Type B pancreatic cell (in vitro differentiated cells): Measurements from ENCODE around the gene NSD2. TPM values are rescaled to one million over a fixed set of nuclear protein-coding genes. Genes with fewer than 3 reads are reported as not detected.

Experiments used
- DNase-seq: peaks from one replicate; pipeline ENCODE4 v3.0.0; 2021; ENCODE audit warnings: mixed read lengths; ENCODE audit not compliant: unreplicated experiment; ENCODE audit errors: extremely low spot score
- H3K27ac Mint-ChIP-seq: 2 replicates; pipeline ENCODE4 v1.8.0; 2021; ENCODE audit warnings: mild to moderate bottlenecking, mixed read lengths
- H3K27me3 Mint-ChIP-seq: 2 replicates; pipeline ENCODE4 v1.8.0; 2021; ENCODE audit warnings: mixed read lengths
- H3K36me3 Mint-ChIP-seq: 2 replicates; pipeline ENCODE4 v1.8.0; 2021; ENCODE audit warnings: mixed read lengths
- H3K4me1 Mint-ChIP-seq: one replicate; pipeline ENCODE4 v1.8.0; 2021; ENCODE audit warnings: mixed read lengths; ENCODE audit not compliant: unreplicated experiment
- H3K4me3 Mint-ChIP-seq: 2 replicates; pipeline ENCODE4 v1.8.0; 2021; ENCODE audit warnings: mild to moderate bottlenecking, mixed read lengths
- H3K9me3 Mint-ChIP-seq: 2 replicates; pipeline ENCODE4 v1.8.0; 2021; ENCODE audit warnings: mixed read lengths
- total RNA-seq: library from RNA; stranded (reverse); gene quantifications from 2 replicates; pipeline ENCODE4 v1.2.1, GENCODE V29; 2021; ENCODE audit warnings: low replicate concordance
- TF ChIP-seq, protein P1 (sequence below): fragments of 200-600 bp; sonication (generic); conservative IDR thresholded peaks from 2 replicates; pipeline ENCODE4 v1.5.0; 2021; ENCODE audit warnings: antibody characterized with exemption, mild to moderate bottlenecking

Gene NSD2
- total RNA-seq, 1 donor from 2014 or later, result 156 TPM

DNA sequence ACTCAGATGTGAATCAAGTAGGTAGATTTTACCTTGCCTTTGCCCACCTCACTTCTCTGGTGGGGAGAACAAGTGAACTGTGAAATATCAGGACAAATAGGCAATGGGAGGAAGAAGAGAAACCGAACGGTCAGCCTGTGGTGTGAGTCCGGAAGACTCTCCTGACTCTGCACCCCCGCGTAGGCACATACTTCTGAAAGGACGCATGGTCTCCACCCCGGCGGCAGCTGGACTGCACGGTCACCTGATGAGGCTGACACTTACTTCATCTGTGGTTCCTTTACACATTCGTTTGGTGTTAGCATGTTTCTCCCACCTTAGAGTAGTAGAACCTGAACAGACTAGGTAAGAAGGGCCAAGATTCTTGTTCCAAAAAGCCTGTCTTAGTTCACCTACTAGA is 79.2 kb downstream of the NSD2 start:
- Mint-ChIP-seq H3K9me3 (no peaks in the 10 kb centered on the region), H3K36me3 (peaks cover 4% of the 10 kb centered on the region), H3K27me3 (no peaks in the 10 kb centered on the region), H3K4me3 (no peak overlapping the region), H3K4me1 (peaks cover 3% of the 10 kb centered on the region), H3K27ac (no peak overlapping the region)
- TF ChIP-seq, protein P1, sequence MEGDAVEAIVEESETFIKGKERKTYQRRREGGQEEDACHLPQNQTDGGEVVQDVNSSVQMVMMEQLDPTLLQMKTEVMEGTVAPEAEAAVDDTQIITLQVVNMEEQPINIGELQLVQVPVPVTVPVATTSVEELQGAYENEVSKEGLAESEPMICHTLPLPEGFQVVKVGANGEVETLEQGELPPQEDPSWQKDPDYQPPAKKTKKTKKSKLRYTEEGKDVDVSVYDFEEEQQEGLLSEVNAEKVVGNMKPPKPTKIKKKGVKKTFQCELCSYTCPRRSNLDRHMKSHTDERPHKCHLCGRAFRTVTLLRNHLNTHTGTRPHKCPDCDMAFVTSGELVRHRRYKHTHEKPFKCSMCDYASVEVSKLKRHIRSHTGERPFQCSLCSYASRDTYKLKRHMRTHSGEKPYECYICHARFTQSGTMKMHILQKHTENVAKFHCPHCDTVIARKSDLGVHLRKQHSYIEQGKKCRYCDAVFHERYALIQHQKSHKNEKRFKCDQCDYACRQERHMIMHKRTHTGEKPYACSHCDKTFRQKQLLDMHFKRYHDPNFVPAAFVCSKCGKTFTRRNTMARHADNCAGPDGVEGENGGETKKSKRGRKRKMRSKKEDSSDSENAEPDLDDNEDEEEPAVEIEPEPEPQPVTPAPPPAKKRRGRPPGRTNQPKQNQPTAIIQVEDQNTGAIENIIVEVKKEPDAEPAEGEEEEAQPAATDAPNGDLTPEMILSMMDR, result no peak
- no peak for DNase-seq

DNA sequence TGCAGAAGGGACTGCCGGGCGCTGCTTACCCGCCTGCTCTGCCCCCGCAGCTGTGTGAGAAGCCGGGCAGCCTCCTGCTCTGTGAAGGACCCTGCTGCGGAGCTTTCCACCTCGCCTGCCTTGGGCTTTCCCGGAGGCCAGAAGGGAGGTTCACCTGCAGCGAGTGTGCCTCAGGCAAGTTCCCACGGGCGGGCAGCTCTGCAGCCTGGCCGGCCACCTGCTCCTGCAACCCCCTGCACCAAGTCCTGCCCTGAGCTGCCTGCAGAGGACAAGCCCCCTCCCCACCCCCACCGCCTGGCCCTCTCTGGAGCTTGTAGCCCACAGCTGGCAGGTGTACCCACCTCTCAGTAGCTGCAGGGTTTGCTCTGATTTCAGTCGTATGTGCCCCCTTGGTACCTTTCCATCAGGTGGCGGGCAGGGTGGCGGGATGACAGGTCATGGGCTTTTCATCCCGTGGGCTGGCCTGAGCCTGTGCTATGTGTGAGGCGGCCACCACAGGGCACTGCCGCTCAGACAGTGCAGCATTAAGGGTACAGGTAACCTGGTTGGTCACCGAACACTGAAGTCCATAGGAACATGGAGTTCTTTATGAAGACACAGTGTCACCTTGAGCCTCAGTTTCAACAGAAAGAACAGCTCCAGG is 81.0 kb downstream of the NSD2 start:
- TF ChIP-seq, protein P1, result no peak
- H3K9me3 Mint-ChIP-seq, result no peaks in the 10 kb centered on the region
- H3K27ac Mint-ChIP-seq, result no peak overlapping the region
- H3K4me1 Mint-ChIP-seq, result no peaks in the 10 kb centered on the region
- H3K4me3 Mint-ChIP-seq, result no peak overlapping the region
- H3K27me3 Mint-ChIP-seq, result no peaks in the 10 kb centered on the region
- H3K36me3 Mint-ChIP-seq, result peaks cover 6% of the 10 kb centered on the region
- no peak for DNase-seq

DNA sequence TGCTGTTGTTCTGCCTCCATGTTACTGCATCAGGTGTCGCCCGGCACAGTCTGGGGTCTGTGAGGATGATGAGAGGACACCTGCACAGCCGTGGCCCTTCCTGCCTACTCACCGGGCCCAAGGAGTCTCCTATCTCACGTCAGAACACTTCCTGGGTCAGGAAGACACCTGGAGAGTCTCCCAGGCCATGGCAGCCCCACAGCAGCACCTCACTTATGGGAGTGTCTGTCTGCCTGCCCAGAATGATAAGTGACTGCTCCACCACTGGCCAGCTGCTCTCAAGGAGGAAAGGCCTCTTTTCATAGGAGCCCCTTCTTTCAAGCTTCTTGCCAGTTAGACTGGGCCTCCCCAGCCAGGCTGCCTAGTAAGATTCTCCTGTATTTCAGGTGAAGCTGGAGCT is 81.5 kb downstream of the NSD2 start:
- no peak overlapping the region for H3K27ac Mint-ChIP-seq
- H3K4me3 Mint-ChIP-seq, result no peak overlapping the region

DNA sequence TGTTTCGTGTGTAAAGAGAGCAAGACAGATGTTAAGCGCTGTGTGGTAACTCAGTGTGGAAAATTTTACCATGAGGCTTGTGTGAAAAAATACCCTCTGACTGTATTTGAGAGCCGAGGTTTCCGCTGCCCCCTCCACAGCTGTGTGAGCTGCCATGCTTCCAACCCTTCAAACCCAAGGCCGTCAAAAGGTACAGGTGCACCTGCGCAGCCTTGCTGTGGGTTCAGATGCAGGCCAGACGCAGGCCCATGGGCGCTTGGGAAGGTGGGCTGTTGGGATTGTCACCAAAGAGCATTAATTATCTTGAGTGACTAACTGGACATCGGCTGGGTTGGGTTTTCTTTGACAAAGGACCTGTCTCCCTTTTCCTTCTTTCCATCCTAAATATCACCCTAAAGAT is 82.1 kb downstream of the NSD2 start:
- Mint-ChIP-seq H3K4me3 (no peak overlapping the region), H3K36me3 (peaks cover 6% of the 10 kb centered on the region), H3K27ac (no peak overlapping the region), H3K9me3 (no peaks in the 10 kb centered on the region), H3K27me3 (no peaks in the 10 kb centered on the region), H3K4me1 (no peaks in the 10 kb centered on the region)
- TF ChIP-seq, protein P1, result no peak
- no peak for DNase-seq

More for the DNA sequence above, 81.5 kb downstream of the NSD2 start:
- no peak for DNase-seq
- Mint-ChIP-seq H3K36me3 (peaks cover 6% of the 10 kb centered on the region), H3K4me1 (no peaks in the 10 kb centered on the region), H3K27me3 (no peaks in the 10 kb centered on the region), H3K9me3 (no peaks in the 10 kb centered on the region)
- TF ChIP-seq, protein P1, result no peak

DNA sequence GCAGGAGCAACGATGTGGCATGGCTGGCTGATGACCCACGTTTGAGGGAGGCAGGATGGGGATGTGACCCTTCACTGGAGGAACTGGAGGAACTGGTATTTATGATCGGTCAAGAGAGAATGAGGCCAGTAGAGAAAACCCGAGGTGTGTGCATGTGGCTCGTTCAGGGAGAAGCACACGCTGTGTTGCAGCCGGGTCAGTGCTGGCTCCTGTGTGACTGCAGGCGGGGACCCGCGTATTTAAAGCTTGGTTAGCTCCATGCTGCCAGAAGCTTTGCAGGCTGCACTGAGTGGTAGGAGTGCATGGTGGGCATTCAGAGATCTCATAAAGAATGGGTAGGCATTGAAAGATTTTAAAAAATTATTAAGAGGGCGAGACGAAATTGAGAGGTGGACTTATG is 85.4 kb downstream of the NSD2 start:
- Mint-ChIP-seq H3K36me3 (peaks cover 19% of the 10 kb centered on the region), H3K27ac (no peak overlapping the region), H3K4me3 (no peak overlapping the region), H3K27me3 (no peaks in the 10 kb centered on the region), H3K9me3 (no peaks in the 10 kb centered on the region), H3K4me1 (no peaks in the 10 kb centered on the region)
- TF ChIP-seq, protein P1, result no peak
- no peak for DNase-seq
